Muscle of leg (tissue), 11 donors: ENCODE data around the gene NR3C2. TPM values are rescaled to one million over a fixed set of nuclear protein-coding genes. Genes with fewer than 3 reads are reported as not detected.
"Not testable (repeated sequence)": the region's sequence is repeated elsewhere in the genome, so short reads cannot be mapped to it uniquely, and the experiment has no call there.

Experiments used
- DNase-seq: peaks from one replicate; pipeline ENCODE4 v3.0.0; 2013
- H3K27ac ChIP-seq: one replicate; pipeline ENCODE4 v1.5.1; 2013; ENCODE audit warnings: mild to moderate bottlenecking, low read length, control low read depth
- H3K27me3 ChIP-seq: one replicate; pipeline ENCODE4 v1.6.1; 2013; ENCODE audit warnings: low read length; ENCODE audit not compliant: control insufficient read depth, insufficient read depth
- H3K36me3 ChIP-seq: one replicate; pipeline ENCODE4 v1.6.1; 2013; ENCODE audit warnings: low read length; ENCODE audit not compliant: control insufficient read depth, insufficient read depth
- H3K4me1 ChIP-seq: one replicate; pipeline ENCODE4 v1.6.1; 2013; ENCODE audit warnings: low read length; ENCODE audit not compliant: control insufficient read depth, insufficient read depth
- H3K4me3 ChIP-seq: one replicate; pipeline ENCODE4 v1.5.1; 2013; ENCODE audit warnings: low read length, control low read depth
- H3K9me3 ChIP-seq: replicated peaks from 2 replicates; pipeline ENCODE4 v1.6.1; 2013; ENCODE audit warnings: low read depth, low read length; ENCODE audit not compliant: control insufficient read depth
- WGBS: methylation state at CpG from one replicate; pipeline ENCODE4 v1.1.5; 2013; ENCODE audit warnings: missing lambda C conversion rate; ENCODE audit not compliant: insufficient coverage; 5-methylcytosine and 5-hydroxymethylcytosine counted together
- polyA plus RNA-seq, 8 donors: library from polyadenylated mRNA; unstranded; fragments of 120-200 nt; gene quantifications; one replicate each; pipeline versions ENCODE4 v1.2.1 to v1.2.3, GENCODE V29; 2013; ENCODE audit warnings: inconsistent platforms in 1 of 8, low replicate concordance in 1 of 8; ENCODE audit not compliant: insufficient read length in 8 of 8, insufficient read depth in 1 of 8
- total RNA-seq: library from RNA; stranded (reverse); fragments of 120-200 nt; gene quantifications from one replicate; pipeline ENCODE4 v1.2.4, GENCODE V29; 2013

Gene NR3C2
- total and polyA plus RNA-seq, 9 donors: 9.2 to 14.7 (median 12.2) TPM

DNA sequence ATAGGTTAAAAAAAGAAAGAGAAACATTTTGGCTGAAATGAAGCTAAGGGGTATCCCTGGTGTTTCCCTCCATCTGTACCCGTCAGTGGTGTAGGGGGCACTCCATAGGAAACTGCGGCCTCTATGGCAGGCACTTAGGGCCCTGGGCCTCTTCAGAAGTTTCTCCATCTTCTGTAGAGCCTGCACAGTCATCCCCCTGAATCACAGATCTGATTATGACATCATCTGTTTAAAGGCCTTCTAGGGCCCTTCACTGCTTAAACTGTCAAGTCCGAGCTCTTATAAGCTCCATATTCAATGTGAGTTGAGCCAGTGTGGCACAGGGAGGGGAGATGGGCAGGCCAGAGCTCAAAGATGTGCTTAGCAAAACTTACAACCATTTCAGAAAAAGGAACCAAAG, 241.3 kb downstream of the NR3C2 start:
- Histone ChIP-seq H3K4me3 (no peak overlapping the region), H3K27me3 (no peaks in the 10 kb centered on the region), H3K27ac (no peak overlapping the region), H3K36me3 (no peaks in the 10 kb centered on the region), H3K9me3 (no peaks in the 10 kb centered on the region), H3K4me1 (peaks cover 5% of the 10 kb centered on the region)
- no CpG with 5 or more reads among the region's 3 CpGs for WGBS
- no peak for DNase-seq

DNA sequence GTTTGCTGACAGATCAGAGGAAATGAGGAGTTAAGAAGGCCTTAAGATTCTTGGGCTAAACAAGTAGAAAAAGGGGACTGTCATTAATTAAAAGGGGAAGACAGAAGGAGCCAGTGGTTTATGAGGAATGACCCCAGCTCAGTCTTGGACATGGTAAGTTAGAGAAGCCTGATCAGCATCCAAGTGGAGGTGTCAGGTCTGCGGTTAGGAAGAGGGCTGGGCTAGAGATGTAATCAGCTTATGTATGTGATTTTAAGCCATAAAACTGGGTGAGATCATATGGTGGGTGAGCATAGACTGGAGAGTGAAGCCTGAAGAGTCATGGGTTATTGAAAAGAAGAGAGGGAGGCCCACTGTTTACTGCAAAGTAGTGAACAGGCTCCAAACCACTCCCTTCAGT, 246.1 kb downstream of the NR3C2 start:
- Histone ChIP-seq H3K36me3 (peaks cover 5% of the 10 kb centered on the region), H3K4me3 (no peak overlapping the region), H3K27ac (no peak overlapping the region), H3K27me3 (no peaks in the 10 kb centered on the region), H3K9me3 (no peaks in the 10 kb centered on the region), H3K4me1 (no peaks in the 10 kb centered on the region)
- DNase-seq: no peak
- WGBS: 57% methylated on average over 1 of the region's 1 CpG

DNA sequence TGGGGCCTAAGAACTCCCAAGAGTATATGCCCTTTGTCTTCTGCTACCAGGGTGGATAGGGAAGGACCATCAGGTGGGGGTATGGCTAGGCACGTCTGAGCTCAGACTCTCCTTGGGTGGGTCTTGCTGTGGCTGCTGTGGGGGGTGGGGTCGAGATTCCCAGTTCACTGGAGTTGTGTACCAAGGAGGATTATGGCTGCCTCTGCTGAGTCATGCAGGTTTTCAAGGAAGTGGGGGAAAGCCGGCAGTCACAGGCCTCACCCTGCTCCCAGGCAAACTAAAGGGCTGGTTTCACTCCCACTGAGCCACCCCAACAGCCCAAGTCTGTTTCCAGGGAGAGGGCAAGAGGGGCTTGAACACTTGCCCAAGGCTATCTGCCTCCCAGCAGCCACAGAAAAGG, 249.7 kb downstream of the NR3C2 start:
- H3K27ac ChIP-seq: no peak overlapping the region
- 75% methylated on average over 2 of the region's 3 CpGs for WGBS
- no peaks in the 10 kb centered on the region for H3K4me1 ChIP-seq
- no peaks in the 10 kb centered on the region for H3K27me3 ChIP-seq
- no peak overlapping the region for H3K4me3 ChIP-seq
- H3K9me3 ChIP-seq: no peaks in the 10 kb centered on the region
- peaks cover 5% of the 10 kb centered on the region for H3K36me3 ChIP-seq
- DNase-seq: no peak

GRCh38 chr4:148187454-148188222, 254.6 kb downstream of the NR3C2 start:
- H3K27me3 ChIP-seq, H3K4me1 ChIP-seq, H3K36me3 ChIP-seq, H3K9me3 ChIP-seq, DNase-seq, H3K27ac ChIP-seq, H3K4me3 ChIP-seq: not testable (repeated sequence)
- WGBS: no CpG with 5 or more reads among the region's 5 CpGs

GRCh38 chr4:148184922-148185321, 257.3 kb downstream of the NR3C2 start:
- no peaks in the 10 kb centered on the region for H3K27me3 ChIP-seq

GRCh38 chr4:148182230-148182911, 259.8 kb downstream of the NR3C2 start:
- WGBS: no CpG with 5 or more reads among the region's 3 CpGs

More at GRCh38 chr4:148184922-148185321, 257.3 kb downstream of the NR3C2 start:
- DNase-seq: no peak
- Histone ChIP-seq H3K4me3 (no peak overlapping the region), H3K36me3 (no peaks in the 10 kb centered on the region), H3K27ac (no peak overlapping the region), H3K4me1 (no peaks in the 10 kb centered on the region), H3K9me3 (peaks cover 3% of the 10 kb centered on the region)
- WGBS: no CpG with 5 or more reads among the region's 4 CpGs

DNA sequence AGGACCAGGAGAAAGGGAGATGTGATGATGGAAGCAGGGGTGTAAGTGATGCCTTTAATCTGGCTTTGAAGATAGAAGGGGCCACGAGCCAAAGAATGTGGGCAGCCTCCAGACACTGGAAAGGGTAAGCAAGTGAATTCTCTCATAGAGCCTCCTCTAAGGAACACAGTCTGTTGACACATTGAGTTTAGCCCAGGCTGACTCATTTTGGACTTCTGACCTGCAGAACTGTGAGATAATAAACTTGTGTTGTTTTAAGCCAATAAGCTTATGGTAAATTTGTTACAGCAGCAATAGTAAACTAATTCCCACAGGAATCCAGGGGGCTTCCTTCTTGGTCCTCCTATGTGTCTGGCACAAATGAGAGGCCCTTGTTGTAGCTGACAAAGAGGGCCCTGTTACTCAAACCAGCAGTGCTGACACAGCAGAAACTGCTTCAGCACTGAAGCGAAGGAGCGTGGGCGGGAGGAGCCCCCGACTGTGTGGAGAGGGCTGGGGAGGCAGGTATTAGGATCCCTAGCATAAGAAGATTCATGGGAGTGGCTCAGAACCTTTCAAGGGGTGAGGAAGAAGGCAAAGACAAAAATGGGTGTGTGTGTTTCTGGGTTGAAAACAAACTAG, 268.7 kb downstream of the NR3C2 start:
- DNase-seq: no peak
- H3K27me3 ChIP-seq: no peaks in the 10 kb centered on the region
- H3K36me3 ChIP-seq: no peaks in the 10 kb centered on the region
- 91% methylated on average over 5 of the region's 5 CpGs for WGBS
- H3K27ac ChIP-seq: no peak overlapping the region
- H3K4me3 ChIP-seq: no peak overlapping the region
- H3K9me3 ChIP-seq: peaks cover 5% of the 10 kb centered on the region
- no peaks in the 10 kb centered on the region for H3K4me1 ChIP-seq

More at GRCh38 chr4:148182230-148182911, 259.8 kb downstream of the NR3C2 start:
- Histone ChIP-seq H3K27ac (no peak overlapping the region), H3K36me3 (no peaks in the 10 kb centered on the region), H3K27me3 (no peaks in the 10 kb centered on the region), H3K4me3 (no peak overlapping the region), H3K4me1 (no peaks in the 10 kb centered on the region), H3K9me3 (peaks cover 3% of the 10 kb centered on the region)
- no peak for DNase-seq

DNA sequence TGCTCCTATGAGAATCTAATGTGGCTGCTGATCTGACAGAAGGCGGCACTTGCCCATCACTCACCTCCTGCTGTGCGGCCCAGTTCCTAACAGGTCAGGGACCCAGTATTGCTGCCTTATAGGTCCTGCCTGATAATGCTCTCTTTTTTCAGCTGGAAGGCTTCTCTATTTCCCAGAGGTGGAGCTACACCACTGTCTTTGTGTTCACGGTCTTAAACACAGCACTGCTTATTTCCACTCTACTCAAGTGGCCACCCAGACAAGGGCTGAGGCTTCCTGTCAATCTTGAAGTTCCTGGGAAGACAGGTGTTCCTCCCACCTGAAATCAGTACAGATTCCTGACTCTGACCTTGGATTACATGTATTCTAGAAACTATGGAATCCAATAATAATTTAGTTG, 270.6 kb downstream of the NR3C2 start:
- no peaks in the 10 kb centered on the region for H3K27me3 ChIP-seq
- H3K36me3 ChIP-seq: no peaks in the 10 kb centered on the region
- peaks cover 5% of the 10 kb centered on the region for H3K9me3 ChIP-seq
- peaks cover 2% of the 10 kb centered on the region for H3K4me1 ChIP-seq
- no peak overlapping the region for H3K27ac ChIP-seq
- no peak for DNase-seq
- WGBS: 96% methylated on average over 3 of the region's 3 CpGs
- no peak overlapping the region for H3K4me3 ChIP-seq

DNA sequence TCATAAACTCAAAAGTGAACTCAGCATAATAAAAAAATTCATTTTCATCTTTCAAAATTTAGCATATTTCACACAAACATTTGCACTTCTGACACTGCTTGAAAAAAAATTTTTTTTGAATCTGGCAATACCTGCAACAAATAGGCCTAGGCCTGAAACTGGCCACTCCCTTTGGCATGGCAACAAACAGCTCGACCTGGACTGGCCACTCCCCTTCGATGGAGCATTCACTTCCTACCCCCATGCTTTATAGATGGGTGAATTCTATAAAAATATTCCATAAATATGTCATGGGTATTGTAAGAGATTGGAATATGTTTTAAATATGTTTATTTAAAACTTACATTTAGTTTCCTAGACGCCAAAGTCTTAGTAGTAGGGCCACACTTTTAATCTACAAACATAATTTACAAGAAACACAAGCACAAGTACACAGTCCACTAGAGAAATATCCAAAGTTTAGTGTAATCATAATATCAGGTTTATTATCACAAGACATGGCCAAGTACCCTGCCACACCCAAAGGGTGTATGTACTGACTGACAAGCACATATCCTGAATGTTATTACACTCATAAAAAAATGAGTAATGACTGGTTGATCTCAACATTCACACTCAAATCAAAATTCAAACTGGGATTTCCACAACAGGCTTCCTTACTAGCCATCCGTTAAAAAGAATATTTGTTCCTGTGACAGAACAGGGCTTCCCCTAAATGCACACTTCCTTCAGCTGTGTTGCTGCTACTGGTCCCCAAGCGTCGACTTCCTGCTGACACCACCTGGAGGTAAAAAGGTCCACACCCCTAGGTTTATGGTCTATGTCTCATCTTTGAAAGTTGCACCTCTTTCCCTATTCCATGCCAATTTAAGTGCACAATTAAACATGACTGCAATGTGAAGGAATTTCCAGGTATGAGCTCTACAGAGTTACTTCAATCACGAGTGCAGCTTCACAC, 271.5 kb downstream of the NR3C2 start:
- DNase-seq: no peak
- Histone ChIP-seq H3K4me3 (no peak overlapping the region), H3K27me3 (no peaks in the 10 kb centered on the region), H3K36me3 (no peaks in the 10 kb centered on the region), H3K27ac (no peak overlapping the region), H3K9me3 (peaks cover 5% of the 10 kb centered on the region), H3K4me1 (peaks cover 5% of the 10 kb centered on the region)
- WGBS: 81% methylated on average over 2 of the region's 7 CpGs
